Measurements from ENCODE around the gene FGD3. TPM values are rescaled to one million over a fixed set of nuclear protein-coding genes. Genes with fewer than 3 reads are reported as not detected.
"Not testable (repeated sequence)": the region's sequence is repeated elsewhere in the genome, so short reads cannot be mapped to it uniquely, and the experiment has no call there.

FGD3 gene
- total RNA-seq = 10 to 100 TPM in 1 of 2 donors, 1 to 10 TPM in 1; 9.9 to 13.7 TPM

- no peak within 1 kb of the TSS for H3K27ac ChIP-seq
- no peaks in the 10 kb centered on the region for H3K9me3 ChIP-seq
- no peaks in the 10 kb centered on the region for H3K27me3 ChIP-seq (replicated peaks; ENCODE audit: insufficient read depth)
- H3K4me1 ChIP-seq (ENCODE audit: control insufficient read depth in 1 of 2, low read depth in 2 of 2) = peaks cover 0 to 6% of the 10 kb centered on the region in 2 donors
- no peak for ATAC-seq (ENCODE audit: insufficient number of reproducible peaks, low FRiP score, low read depth)
- no peaks in the 10 kb centered on the region for H3K36me3 ChIP-seq
- DNase-seq (ENCODE audit: low spot score) = no peak
- peak within 1 kb of the TSS; percentile 69 for H3K4me3 ChIP-seq
- no peak for TF ChIP-seq CTCF (IDR thresholded peaks at IDR 0.05)
Observed at GRCh38 chr9:92947268-92948037, at the start of gene FGD3. TSS of gene FGD3 (plus strand) at chr9:92947523. CDS start at chr9:92976257, 28,734 bp downstream.

- H3K36me3 ChIP-seq; H3K9me3 ChIP-seq; H3K27ac ChIP-seq; ATAC-seq (ENCODE audit: insufficient number of reproducible peaks, low FRiP score, low read depth); H3K4me3 ChIP-seq; DNase-seq (ENCODE audit: low spot score); H3K4me1 ChIP-seq (ENCODE audit: control insufficient read depth in 1 of 2, low read depth in 2 of 2); H3K27me3 ChIP-seq (replicated peaks; ENCODE audit: insufficient read depth): not testable (repeated sequence)
Observed at GRCh38 chr9:92905137-92905536, 42.2 kb upstream of the FGD3 start.

GRCh38 chr9:92911511-92912475 is 35.5 kb upstream of the FGD3 start:
- H3K27me3 ChIP-seq (replicated peaks; ENCODE audit: insufficient read depth) = no peaks in the 10 kb centered on the region
- H3K9me3 ChIP-seq = no peaks in the 10 kb centered on the region
- ATAC-seq (ENCODE audit: insufficient number of reproducible peaks, low FRiP score, low read depth) (no peak), DNase-seq (ENCODE audit: low spot score) (no peak)
- no peak for TF ChIP-seq CTCF (IDR thresholded peaks at IDR 0.05)
- H3K4me3 ChIP-seq = no peak overlapping the region
- H3K27ac ChIP-seq = no peak overlapping the region
- peaks cover 0 to 4% of the 10 kb centered on the region in 2 donors for H3K4me1 ChIP-seq (ENCODE audit: control insufficient read depth in 1 of 2, low read depth in 2 of 2)
- no peaks in the 10 kb centered on the region for H3K36me3 ChIP-seq

GRCh38 chr9:92917176-92917800 is 30.0 kb upstream of the FGD3 start:
- no peak for TF ChIP-seq CTCF (IDR thresholded peaks at IDR 0.05)
- Histone ChIP-seq H3K27ac (no peak overlapping the region), H3K9me3 (no peaks in the 10 kb centered on the region), H3K27me3 (replicated peaks; ENCODE audit: insufficient read depth) (no peaks in the 10 kb centered on the region), H3K4me3 (no peak overlapping the region), H3K36me3 (no peaks in the 10 kb centered on the region), H3K4me1 (ENCODE audit: control insufficient read depth in 1 of 2, low read depth in 2 of 2) (no peaks in the 10 kb centered on the region)
- ATAC-seq (ENCODE audit: insufficient number of reproducible peaks, low FRiP score, low read depth) = no peak
- no peak for DNase-seq (ENCODE audit: low spot score)

GRCh38 chr9:92920437-92920836 is 26.9 kb upstream of the FGD3 start:
- H3K36me3 ChIP-seq = no peaks in the 10 kb centered on the region
- H3K9me3 ChIP-seq = no peaks in the 10 kb centered on the region
- no peak for DNase-seq (ENCODE audit: low spot score)
- no peak overlapping the region for H3K27ac ChIP-seq
- no peaks in the 10 kb centered on the region for H3K4me1 ChIP-seq (ENCODE audit: control insufficient read depth in 1 of 2, low read depth in 2 of 2)
- no peak overlapping the region for H3K4me3 ChIP-seq
- TF ChIP-seq CTCF (IDR thresholded peaks at IDR 0.05) = no peak
- H3K27me3 ChIP-seq (replicated peaks; ENCODE audit: insufficient read depth) = no peaks in the 10 kb centered on the region
- ATAC-seq (ENCODE audit: insufficient number of reproducible peaks, low FRiP score, low read depth) = no peak

All from thoracic aorta (tissue), 2 donors.